GM12878 (cell line): ENCODE data around the gene CKS1B. TPM values are rescaled to one million over a fixed set of nuclear protein-coding genes. Genes with fewer than 3 reads are reported as not detected.

Source experiments
- ATAC-seq: fragments of 200-7000 bp; cut with Tn5 transposase; 3 replicates; pipeline ENCODE4 v1.9.1; 2020; ENCODE audit warnings: mild to moderate bottlenecking, moderate library complexity
- BruUV-seq: library from RNA; stranded (reverse); fragments of 400-500 nt; replicated peaks from 2 replicates; lab custom pipeline; 2021; lab: Mats Ljungman, UMichigan
- CTCF ChIA-PET: fragments of 300-600 bp; sonication (Branson Sonifier 250); formaldehyde crosslinking; extraction: SDS; loops from one replicate; lab custom pipeline; 2021; ENCODE audit warnings: inconsistent platforms; lab: Yijun Ruan, JAX
- POLR2A ChIA-PET: fragments of 350-600 bp; formaldehyde crosslinking; extraction: SDS; loops from one replicate; lab custom pipeline; 2021; ENCODE audit warnings: inconsistent platforms; lab: Charles Lee
- RAD21 ChIA-PET: fragments of 300-600 bp; sonication (Branson Sonifier 250); formaldehyde crosslinking; loops from one replicate; lab custom pipeline; 2023; ENCODE audit warnings: antibody characterized with exemption; ENCODE audit not compliant: unreplicated experiment; lab: Charles Lee
- SMC1A ChIA-PET: fragments of 300-600 bp; sonication (Branson Sonifier 250); formaldehyde crosslinking; loops from one replicate; lab custom pipeline; 2023; ENCODE audit not compliant: unreplicated experiment, uncharacterized antibody; lab: Charles Lee
- DNase-seq: peaks from one replicate; pipeline ENCODE4 v3.0.0-alpha.2; 2011; ENCODE audit warnings: low read depth, low spot score
- FAIRE-seq: peaks from 3 replicates; lab custom pipeline; 2011; peaks lifted over from hg19 to GRCh38; lab: Jason Lieb, UNC
- H2AFZ ChIP-seq: 2 replicates; pipeline ENCODE4 v1.6.0; 2011; ENCODE audit warnings: low read depth, low read length, control low read depth; ENCODE audit not compliant: control insufficient read depth
- H3K27ac ChIP-seq: 2 replicates; pipeline ENCODE4 v1.5.1; 2011; ENCODE audit warnings: control low read depth; ENCODE audit not compliant: control insufficient read depth, insufficient read depth
- H3K27me3 ChIP-seq, 2 experiments: replicated peaks in 1 of 2; 2 replicates each; pipeline versions ENCODE4 v1.6.0 to v1.6.1; 2011; ENCODE audit warnings: low read length in 1 of 2; ENCODE audit not compliant: control insufficient read depth in 2 of 2, insufficient read depth in 2 of 2
- H3K36me3 ChIP-seq, 2 experiments: 2 replicates each; pipeline ENCODE4 v1.5.1; 2011; ENCODE audit warnings: low read length in 1 of 2; ENCODE audit not compliant: control insufficient read depth in 2 of 2, insufficient read depth in 2 of 2
- H3K4me1 ChIP-seq: 2 replicates; pipeline ENCODE4 v1.6.1; 2011; ENCODE audit warnings: mild to moderate bottlenecking, low read length, moderate library complexity, mixed read lengths; ENCODE audit not compliant: control insufficient read depth, insufficient read depth
- H3K4me2 ChIP-seq: 2 replicates; pipeline ENCODE4 v1.6.0; 2011; ENCODE audit warnings: control low read depth; ENCODE audit not compliant: control insufficient read depth, insufficient read depth
- H3K4me3 ChIP-seq: fragments of 200-600 bp; sonication (generic); 2 replicates; pipeline ENCODE4 v1.5.1; 2016
- H3K79me2 ChIP-seq: 2 replicates; pipeline ENCODE4 v1.6.0; 2011; ENCODE audit warnings: low read length; ENCODE audit not compliant: control insufficient read depth, insufficient read depth
- H3K9ac ChIP-seq: 2 replicates; pipeline ENCODE4 v1.8.0; 2011; ENCODE audit warnings: low read length, control low read depth, mixed read lengths; ENCODE audit not compliant: control insufficient read depth, insufficient read depth
- H3K9me3 ChIP-seq: replicated peaks from 3 replicates; pipeline ENCODE4 v1.5.1; 2011; ENCODE audit warnings: mild to moderate bottlenecking, low read length; ENCODE audit not compliant: control insufficient read depth, insufficient read depth
- H4K20me1 ChIP-seq: 2 replicates; pipeline ENCODE4 v1.6.0; 2011; ENCODE audit not compliant: control insufficient read depth, insufficient read depth
- CHD1 ChIP-seq: IDR thresholded peaks from 2 replicates; pipeline ENCODE4 v1.6.1; 2012; ENCODE audit warnings: low read depth, low read length, improper control_type of control experiment
- CHD4 ChIP-seq: fragments of 200-600 bp; sonication (generic); IDR thresholded peaks from 2 replicates; pipeline ENCODE4 v1.6.1; 2016; ENCODE audit warnings: mild to moderate bottlenecking
- HDAC2 ChIP-seq: fragments of 200-600 bp; sonication (generic); IDR thresholded peaks from 2 replicates; pipeline ENCODE4 v1.6.1; 2017
- NFXL1 ChIP-seq: fragments of 450-650 bp; IDR thresholded peaks from 2 replicates; pipeline ENCODE4 v1.6.1; 2017; ENCODE audit warnings: antibody characterized with exemption, mild to moderate bottlenecking, borderline replicate concordance
- PAX8 ChIP-seq: fragments of 450-650 bp; IDR thresholded peaks from 2 replicates; pipeline ENCODE4 v1.6.1; 2017; ENCODE audit warnings: mild to moderate bottlenecking, moderate library complexity
- POLR2AphosphoS2 ChIP-seq: IDR thresholded peaks from 2 replicates; pipeline ENCODE4 v1.6.1; 2011; ENCODE audit warnings: low read depth, mild to moderate bottlenecking, low read length, improper control_type of control experiment, moderate library complexity
- RAD51 ChIP-seq: fragments of 450-650 bp; IDR thresholded peaks from 2 replicates; pipeline ENCODE4 v1.6.1; 2016; ENCODE audit warnings: moderate library complexity, mild to moderate bottlenecking, inconsistent platforms
- SREBF2 ChIP-seq: IDR thresholded peaks from 2 replicates; pipeline ENCODE4 v1.6.1; 2012; ENCODE audit warnings: mild to moderate bottlenecking, low read length
- STAT1 ChIP-seq: fragments of 450-650 bp; conservative IDR thresholded peaks from 2 replicates; pipeline ENCODE4 v1.6.1; 2014; ENCODE audit warnings: antibody characterized with exemption, mild to moderate bottlenecking
- SUZ12 ChIP-seq: fragments of 200-600 bp; sonication (generic); IDR thresholded peaks from one replicate; pipeline ENCODE4 v1.6.1; 2018; ENCODE audit warnings: antibody characterized with exemption, mild to moderate bottlenecking; ENCODE audit not compliant: unreplicated experiment
- TAF1 ChIP-seq: IDR thresholded peaks from 2 replicates; pipeline ENCODE4 v1.6.1; 2011; ENCODE audit warnings: mild to moderate bottlenecking, low read depth, low read length, borderline replicate concordance
- YBX1 ChIP-seq: fragments of 450-650 bp; IDR thresholded peaks from 2 replicates; pipeline ENCODE4 v1.6.1; 2016; ENCODE audit warnings: antibody characterized with exemption
- ZZZ3 ChIP-seq: IDR thresholded peaks from 2 replicates; pipeline ENCODE4 v1.6.1; 2011; ENCODE audit warnings: low read depth; ENCODE audit not compliant: control insufficient read depth, insufficient read length
- WGBS: methylation state at CpG from one replicate; pipeline ENCODE4 v1.1.6; 2016; ENCODE audit warnings: low lambda C conversion rate; ENCODE audit not compliant: insufficient replicate concordance, insufficient coverage; ENCODE audit errors: missing lambda C conversion rate; 5-methylcytosine and 5-hydroxymethylcytosine counted together
- in situ Hi-C: fragments of 300-500 bp; cut with MboI; formaldehyde crosslinking; loops from 9 replicates; pipeline ENCODE4 v1.14.3; 2018; ENCODE audit warnings: mixed read lengths
- intact Hi-C: fragments of 100-400 bp; cut with micrococcal nuclease; formaldehyde crosslinking; loops from one replicate; pipeline ENCODE4 v1.14.2; 2022; ENCODE audit not compliant: unreplicated experiment
- polyA plus RNA-seq, 11 experiments: library from polyadenylated mRNA; depleted of rRNA in 4 of 11; unstranded in 6 of 11; stranded (reverse) in 5 of 11; fragments of >200 nt; fragmentation: Nextera tagmentation in 4 of 11; fragmentation: Illumina TruSeq in 1 of 11; extraction: Ambion mirVana in 4 of 11; extraction: Trizol in 1 of 11; gene quantifications; 1 replicate in 1 of 11; 2 replicates in 10 of 11; pipeline versions ENCODE4 v1.2.1 to v1.2.3, GENCODE V29; 2011 to 2016; ENCODE audit warnings: inconsistent platforms in 2 of 11, missing spikeins in 2 of 11, low read depth in 1 of 11
- total RNA-seq, 4 experiments: library from RNA; depleted of rRNA in 3 of 4; stranded (reverse); fragments of >200 nt in 3 of 4; fragmentation: Illumina TruSeq in 1 of 4; extraction: Trizol in 1 of 4; gene quantifications; 2 replicates each; pipeline versions ENCODE4 v1.2.1 to v1.2.3, GENCODE V29; 2013 to 2021
- TF ChIP-seq, protein P1 (sequence below): fragments of 450-650 bp; IDR thresholded peaks from 2 replicates; pipeline ENCODE4 v1.6.1; 2017; ENCODE audit warnings: mild to moderate bottlenecking
- TF ChIP-seq, protein P2 (sequence below): IDR thresholded peaks from 2 replicates; pipeline ENCODE4 v1.6.1; 2011; ENCODE audit warnings: borderline replicate concordance, low read depth, mild to moderate bottlenecking, moderate library complexity, low read length; ENCODE audit not compliant: insufficient read depth, poor library complexity, severe bottlenecking

Gene CKS1B
- total and polyA plus RNA-seq, 10 of the 15 experiments (the other 5 are each of a cell fraction or from before 2014, with no cell fraction given), result 125 to 608 (median 364) TPM

DNA sequence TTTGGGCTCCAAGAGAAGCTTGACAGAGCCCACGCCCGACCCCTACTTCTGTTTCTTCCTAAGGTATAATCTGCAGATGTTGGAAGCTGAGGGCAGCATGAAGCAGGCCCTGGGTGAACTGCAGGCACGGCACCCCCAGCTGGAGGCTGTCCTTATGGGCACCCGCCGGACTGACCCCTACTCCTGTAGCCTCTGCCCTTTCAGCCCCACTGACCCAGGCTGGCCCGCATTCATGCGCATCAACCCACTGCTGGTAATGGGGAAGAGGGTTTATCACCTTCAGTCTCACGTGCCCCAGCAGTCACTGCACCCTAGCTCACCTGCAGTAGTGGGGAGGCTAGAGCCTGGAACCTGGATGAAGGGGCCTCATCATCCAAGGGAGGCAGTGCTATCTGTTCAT is 15.8 kb downstream of the CKS1B start:
- H3K27me3 ChIP-seq, result no peaks in the 10 kb centered on the region
- no peak for DNase-seq
- H3K27ac ChIP-seq, result no peak overlapping the region
- intact Hi-C loops, result no loop called here
- FAIRE-seq, result no peak
- H3K4me1 ChIP-seq, result no peaks in the 10 kb centered on the region
- no peaks in the 10 kb centered on the region for H3K9me3 ChIP-seq
- TF ChIP-seq CHD1 (no peak), RAD51 (no peak), SREBF2 (no peak), HDAC2 (no peak), NFXL1 (no peak), YBX1 (no peak), STAT1 (no peak), TAF1 (no peak), SUZ12 (no peak), POLR2AphosphoS2 (no peak), ZZZ3 (no peak), PAX8 (no peak), CHD4 (no peak)
- TF ChIP-seq, protein P1, sequence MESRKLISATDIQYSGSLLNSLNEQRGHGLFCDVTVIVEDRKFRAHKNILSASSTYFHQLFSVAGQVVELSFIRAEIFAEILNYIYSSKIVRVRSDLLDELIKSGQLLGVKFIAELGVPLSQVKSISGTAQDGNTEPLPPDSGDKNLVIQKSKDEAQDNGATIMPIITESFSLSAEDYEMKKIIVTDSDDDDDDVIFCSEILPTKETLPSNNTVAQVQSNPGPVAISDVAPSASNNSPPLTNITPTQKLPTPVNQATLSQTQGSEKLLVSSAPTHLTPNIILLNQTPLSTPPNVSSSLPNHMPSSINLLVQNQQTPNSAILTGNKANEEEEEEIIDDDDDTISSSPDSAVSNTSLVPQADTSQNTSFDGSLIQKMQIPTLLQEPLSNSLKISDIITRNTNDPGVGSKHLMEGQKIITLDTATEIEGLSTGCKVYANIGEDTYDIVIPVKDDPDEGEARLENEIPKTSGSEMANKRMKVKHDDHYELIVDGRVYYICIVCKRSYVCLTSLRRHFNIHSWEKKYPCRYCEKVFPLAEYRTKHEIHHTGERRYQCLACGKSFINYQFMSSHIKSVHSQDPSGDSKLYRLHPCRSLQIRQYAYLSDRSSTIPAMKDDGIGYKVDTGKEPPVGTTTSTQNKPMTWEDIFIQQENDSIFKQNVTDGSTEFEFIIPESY, result no peak
- TF ChIP-seq, protein P2, sequence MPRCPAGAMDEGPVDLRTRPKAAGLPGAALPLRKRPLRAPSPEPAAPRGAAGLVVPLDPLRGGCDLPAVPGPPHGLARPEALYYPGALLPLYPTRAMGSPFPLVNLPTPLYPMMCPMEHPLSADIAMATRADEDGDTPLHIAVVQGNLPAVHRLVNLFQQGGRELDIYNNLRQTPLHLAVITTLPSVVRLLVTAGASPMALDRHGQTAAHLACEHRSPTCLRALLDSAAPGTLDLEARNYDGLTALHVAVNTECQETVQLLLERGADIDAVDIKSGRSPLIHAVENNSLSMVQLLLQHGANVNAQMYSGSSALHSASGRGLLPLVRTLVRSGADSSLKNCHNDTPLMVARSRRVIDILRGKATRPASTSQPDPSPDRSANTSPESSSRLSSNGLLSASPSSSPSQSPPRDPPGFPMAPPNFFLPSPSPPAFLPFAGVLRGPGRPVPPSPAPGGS, result no peak
- TF ChIP-seq, all 136 proteins: peak for 0
- H3K79me2 ChIP-seq, result peaks cover under 1% of the 10 kb centered on the region; the same call in 1 of the 2 replicates
- ATAC-seq, result no peak
- POLR2A ChIA-PET, result no interaction called here
- no peak overlapping the region for H3K4me2 ChIP-seq
- peaks cover 15 to 17% of the 10 kb centered on the region in 2 experiments; a peak in 3 of 4 replicates for H3K36me3 ChIP-seq
- BruUV-seq, result no TSS peak
- H3K4me3 ChIP-seq, result no peak overlapping the region
- RAD21 ChIA-PET, result no interaction called here
- SMC1A ChIA-PET, result no interaction called here
- 95% methylated on average over 8 of the region's 8 CpGs for WGBS
- no peak overlapping the region for H3K9ac ChIP-seq
- H2AFZ ChIP-seq, result no peak overlapping the region
- CTCF ChIA-PET, result interaction anchor here (0.9 to 1.4 kb wide), 2 partner anchors 9 to 19 kb away, joined by 3 to 5 read pairs; no protein-coding TSS in a partner anchor
- in situ Hi-C loops, result no loop called here
- H4K20me1 ChIP-seq, result no peaks in the 10 kb centered on the region
